ENCODE results near the gene ANKRD23.
A peak's percentile ranks its signal among the peaks of the same experiment; 100 is the strongest.
"Not testable (repeated sequence)": the region's sequence is repeated elsewhere in the genome, so short reads cannot be mapped to it uniquely, and the experiment has no call there.

ANKRD23 gene

DNA sequence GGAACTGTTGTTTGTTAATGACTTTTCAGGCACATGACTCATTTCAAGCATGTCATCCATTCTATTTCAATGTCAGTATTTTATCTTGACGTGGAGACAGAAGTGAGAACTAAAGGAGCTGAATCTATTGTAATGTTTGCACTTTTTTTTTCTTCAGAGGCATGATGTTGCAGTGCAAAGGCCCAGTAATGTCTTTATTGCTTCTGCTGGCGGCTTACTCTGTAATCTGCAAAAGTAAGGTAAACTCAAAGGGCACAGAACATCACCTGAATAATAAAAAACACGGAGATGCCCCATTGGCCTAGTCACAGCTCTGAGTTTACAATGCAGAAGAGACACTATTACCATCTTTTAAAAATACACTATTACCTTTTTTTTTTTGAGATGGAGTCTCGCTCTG lies 30.2 kb downstream of the ANKRD23 start:
- no peak for DNase-seq

DNA sequence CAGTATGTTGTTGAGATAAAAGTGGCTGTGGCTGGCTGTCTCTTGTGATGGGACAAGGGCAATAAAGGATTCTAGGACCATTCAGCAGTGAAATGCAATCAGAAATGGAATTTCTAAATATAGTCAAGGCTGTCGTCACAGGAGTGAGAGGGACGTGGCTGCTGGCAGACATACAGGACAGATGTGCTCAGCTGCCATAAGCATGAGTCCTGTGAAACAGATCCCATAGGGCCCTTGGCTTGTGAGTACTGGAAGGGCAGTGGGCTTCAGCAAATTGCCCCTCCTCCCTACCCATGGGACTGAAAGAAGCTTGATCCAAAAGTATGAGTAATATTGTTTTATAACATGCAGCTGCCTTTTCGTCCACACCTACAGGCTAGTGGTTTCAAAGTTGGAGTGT lies 31.9 kb downstream of the ANKRD23 start:
- no peak for DNase-seq

GRCh38 chr2:96810783-96811192 lies 33.0 kb downstream of the ANKRD23 start:
- no peak for DNase-seq

DNA sequence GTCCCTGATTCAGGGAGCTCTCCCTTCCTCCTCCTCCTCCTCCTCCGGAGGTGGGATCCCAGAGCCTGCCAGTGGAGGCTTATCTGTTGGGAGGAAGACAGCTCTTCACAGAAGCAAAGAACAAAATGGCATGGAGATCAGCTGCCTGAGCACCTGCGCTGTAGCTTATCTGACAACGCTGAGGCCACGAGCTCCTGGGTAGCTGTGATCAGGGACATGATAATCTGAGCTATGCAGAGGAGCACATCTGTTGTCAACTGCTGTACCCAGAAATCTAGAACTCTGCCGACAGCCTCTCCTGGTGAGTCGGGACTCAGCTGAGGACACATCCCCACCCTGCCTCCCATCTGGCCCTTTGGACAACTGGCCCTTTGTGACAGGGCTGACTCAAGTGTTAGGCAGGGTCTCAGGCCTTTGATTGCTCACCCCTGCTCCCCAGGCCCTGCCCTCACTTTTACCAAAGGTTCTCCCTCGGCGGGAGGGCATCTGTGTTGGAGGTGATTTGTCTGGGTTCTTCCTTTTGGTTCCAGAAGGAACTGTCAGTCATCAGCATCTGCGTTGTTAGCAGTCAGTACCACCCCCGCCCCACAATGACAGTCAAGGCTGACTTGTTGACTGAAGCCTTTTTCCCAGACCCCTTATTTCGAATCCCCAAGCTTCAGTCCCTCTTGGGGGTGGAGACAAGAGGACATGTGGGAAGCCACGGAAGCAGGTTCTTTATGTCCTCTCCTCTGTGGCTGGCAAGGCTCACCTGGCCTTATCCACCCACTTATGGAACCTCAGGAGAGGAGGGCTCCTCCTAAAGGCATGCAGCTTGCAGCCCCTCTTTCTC lies 33.7 kb downstream of the ANKRD23 start:
- DNase-seq: no peak

- DNase-seq: no peak
Observed at GRCh38 chr2:96809216-96809882, 34.5 kb downstream of the ANKRD23 start.

GRCh38 chr2:96808176-96808837 lies 35.5 kb downstream of the ANKRD23 start:
- DNase-seq: no peak

GRCh38 chr2:96807127-96807471 lies 36.7 kb downstream of the ANKRD23 start:
- no peak for DNase-seq

DNA sequence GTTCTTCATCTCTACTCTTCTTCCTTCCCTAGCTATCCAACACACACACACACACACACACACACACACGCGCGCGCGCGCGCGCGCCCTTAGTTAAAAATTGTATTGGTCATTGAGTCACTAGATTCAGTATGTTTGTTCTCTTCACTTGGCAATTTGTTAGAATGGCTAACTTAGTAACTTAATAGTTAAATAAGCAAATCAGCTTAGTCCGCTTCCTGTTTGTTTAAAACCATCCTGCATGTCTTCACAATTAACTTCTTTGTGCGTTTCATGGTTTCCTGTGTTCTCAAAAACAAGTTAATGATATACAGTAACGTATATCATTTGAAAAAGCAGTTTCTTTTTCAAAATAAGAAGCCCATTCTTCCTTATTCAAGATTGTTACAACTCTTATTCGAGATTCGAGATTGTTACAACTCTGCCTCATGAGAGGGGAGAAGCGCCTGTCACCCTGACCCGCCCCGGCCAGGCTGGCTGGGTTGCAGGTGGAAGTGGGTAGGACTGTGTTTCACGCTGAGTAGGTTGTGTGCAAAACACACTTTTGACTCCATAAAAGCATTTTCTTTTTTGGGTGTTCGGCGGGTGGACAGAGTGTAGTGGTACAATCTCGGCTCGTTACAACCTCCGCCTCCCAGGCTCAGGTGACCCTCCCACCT lies 37.2 kb downstream of the ANKRD23 start:
- DNase-seq: no peak

- DNase-seq: not testable (repeated sequence)
Observed at GRCh38 chr2:96805946-96806345, 37.9 kb downstream of the ANKRD23 start.

DNA sequence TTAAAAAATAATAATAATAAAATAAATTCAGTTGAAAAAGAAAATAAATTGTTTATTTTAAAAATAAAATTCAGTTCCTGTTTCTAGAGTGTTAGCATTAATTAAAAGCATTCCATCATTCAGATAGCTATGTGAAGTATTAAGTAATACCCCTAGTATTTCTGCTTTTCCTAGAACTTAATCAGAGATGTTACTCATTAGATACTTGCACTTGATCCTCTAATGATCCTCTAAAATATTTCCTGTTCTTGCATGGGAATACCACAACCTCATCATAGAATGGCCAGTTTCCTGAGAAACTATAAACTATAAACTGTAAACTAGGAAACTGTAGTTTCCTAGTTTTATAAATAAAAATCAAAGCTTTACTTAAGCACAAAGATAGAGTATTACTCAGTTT lies 38.8 kb downstream of the ANKRD23 start:
- no peak for DNase-seq

GRCh38 chr2:96802721-96803120 lies 41.1 kb downstream of the ANKRD23 start:
- DNase-seq: no peak

- DNase-seq: no peak
Observed at GRCh38 chr2:96801786-96802595, 41.8 kb downstream of the ANKRD23 start.

DNA sequence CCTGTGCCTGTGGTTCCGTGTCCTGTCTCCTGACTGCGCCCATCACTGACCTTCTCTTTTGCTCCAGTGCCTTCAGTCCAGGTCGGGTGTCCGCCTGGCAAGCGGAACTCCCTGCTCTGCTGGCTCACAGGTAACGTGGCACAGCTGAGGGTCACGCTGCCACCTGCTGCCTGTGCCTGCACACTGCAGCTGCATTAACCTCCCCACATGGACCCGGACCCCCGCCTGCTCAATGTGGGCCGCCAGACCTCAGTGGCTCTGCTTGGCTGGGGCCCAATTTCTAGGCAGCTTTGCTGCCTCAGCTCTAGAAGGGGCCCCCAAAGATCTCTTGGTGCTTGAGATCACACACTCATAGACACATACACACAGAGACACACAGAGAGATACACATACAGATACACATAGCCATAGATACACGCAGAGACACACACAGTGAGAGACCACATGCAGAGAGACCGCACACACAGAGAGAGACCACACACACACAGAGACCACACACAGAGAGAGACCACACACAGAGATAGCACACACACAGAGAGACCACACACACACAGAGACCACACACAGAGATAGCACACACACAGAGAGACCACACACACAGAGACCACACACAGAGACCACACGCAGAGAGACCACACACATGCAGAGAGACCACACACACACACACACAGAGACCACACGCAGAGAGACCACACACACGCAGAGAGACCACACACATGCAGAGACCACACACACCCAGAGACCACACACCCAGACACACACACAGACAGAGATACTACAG lies 42.6 kb downstream of the ANKRD23 start:
- DNase-seq: peak; percentile 33 to 65 (median 45)

GRCh38 chr2:96800061-96801004 lies 43.5 kb downstream of the ANKRD23 start:
- DNase-seq: no peak

DNA sequence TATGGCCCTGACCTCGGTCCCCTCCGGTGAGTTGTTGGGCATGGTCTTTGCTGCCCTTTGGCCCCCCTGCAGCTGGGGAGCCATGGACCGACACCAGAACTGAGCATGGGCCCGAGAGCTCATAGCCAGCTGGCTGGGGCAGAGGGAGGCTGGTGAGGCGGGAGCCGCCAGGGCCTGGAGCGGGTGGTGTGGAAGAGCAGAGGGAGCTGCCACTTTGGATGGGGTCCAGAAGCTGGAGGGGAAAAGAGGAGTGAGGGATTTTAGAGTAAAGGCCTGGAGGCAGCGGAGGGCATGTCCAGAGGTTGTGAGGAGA lies 44.2 kb downstream of the ANKRD23 start:
- DNase-seq: no peak

DNA sequence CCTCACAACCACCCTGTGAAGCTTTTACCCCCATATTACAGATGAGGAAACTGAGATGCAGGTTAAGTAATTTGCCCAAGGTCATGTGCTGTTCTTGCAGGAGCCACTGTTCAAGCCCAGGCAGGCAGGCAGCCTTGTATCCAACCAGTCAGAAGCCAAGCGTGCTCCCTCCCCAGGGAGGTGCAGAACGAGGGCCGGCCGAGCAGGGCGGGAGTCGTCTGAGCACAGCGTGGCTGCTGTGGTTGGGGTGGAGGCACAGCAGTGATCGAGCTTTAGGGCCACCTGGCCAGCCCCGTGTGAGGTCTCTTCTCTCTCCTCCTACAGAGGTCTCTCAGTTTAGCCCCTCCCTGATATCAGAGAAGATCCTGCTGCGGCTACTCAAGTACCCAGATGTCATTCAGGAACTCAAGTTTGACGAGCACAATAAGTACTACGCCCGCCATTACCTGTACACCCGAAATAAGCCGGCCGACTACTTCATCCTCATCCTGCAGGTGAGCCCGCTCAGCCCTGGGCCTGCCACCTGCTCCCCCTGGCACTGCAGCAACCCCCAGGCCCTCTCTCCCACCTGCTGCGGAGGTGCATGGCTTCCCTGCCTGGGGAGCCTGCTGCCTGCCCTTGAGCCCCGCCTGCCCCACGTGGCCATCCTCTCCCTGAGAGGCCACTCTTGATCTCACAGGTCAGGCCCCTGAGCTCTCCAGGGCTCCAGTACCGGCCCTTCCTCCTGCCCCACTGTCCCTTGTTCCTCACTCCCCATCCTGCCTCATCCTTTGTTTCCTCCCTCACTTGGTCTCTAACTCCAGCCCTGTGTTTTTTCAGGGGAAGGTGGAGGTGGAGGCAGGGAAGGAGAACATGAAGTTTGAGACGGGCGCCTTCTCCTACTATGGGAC lies 44.8 kb downstream of the ANKRD23 start:
- DNase-seq: peak in 2 of 3 experiments; percentile 26 to 61

DNA sequence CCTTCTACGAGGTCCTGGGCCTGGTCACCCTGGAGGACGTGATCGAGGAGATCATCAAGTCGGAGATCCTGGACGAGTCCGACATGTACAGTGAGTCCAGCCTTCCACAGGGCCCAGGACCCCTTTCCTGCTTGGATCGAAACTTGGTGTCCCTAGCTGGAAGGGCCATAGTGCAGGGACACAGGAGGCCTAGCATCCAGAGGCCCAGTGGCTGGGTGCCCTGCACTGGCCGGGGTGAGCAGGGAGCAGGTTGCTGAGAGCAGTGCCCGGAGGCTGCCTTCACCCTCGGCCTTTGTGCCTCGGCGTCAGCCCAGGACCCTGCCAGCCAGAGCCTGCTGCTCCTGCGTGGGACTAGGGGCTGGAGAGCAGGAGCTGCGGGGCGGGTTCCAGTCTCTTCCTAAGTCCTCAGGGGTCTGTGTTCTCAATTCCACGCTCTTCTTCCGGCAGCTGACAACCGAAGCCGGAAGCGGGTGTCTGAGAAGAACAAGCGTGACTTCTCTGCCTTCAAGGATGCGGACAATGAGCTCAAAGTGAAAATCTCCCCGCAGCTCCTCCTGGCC lies 46.7 kb downstream of the ANKRD23 start:
- DNase-seq: no peak

- not testable (repeated sequence) for DNase-seq
Observed at GRCh38 chr2:96796497-96796896, 47.3 kb downstream of the ANKRD23 start.

DNA sequence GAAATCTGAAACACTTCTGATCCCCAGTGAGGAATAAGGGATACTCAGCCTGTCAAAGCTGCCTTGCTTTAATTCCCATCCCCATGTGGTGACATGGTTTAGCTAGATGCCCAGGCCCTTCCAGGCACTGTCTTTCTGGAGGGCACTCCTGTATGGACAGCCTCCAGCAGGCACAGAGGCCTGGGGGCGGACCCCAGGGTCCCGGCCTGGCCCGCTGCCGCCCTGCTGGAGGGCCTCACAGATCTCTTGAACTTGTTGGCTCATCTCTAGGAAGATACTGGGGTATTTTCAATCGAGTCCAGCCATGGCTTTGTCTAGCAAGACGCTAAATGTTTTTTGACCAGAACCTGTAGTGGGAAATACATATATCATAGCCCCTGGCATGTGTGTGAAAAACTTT lies 48.7 kb downstream of the ANKRD23 start:
- DNase-seq: no peak

Data from NCI-H1417 (cell line).